BLaER1 (cell line): ENCODE measurements around the gene USP6NL.

Source experiments
- H3K27ac ChIP-seq: shearing (Covaris generic); formaldehyde crosslinking; 2 replicates; pipeline ENCODE4 v1.8.1; 2022
- H3K27me3 ChIP-seq: shearing (Covaris generic); formaldehyde crosslinking; 2 replicates; pipeline ENCODE4 v1.8.1; 2022
- H3K36me3 ChIP-seq: shearing (Covaris generic); formaldehyde crosslinking; 2 replicates; pipeline ENCODE4 v1.8.1; 2022
- H3K4me1 ChIP-seq: shearing (Covaris generic); formaldehyde crosslinking; 2 replicates; pipeline ENCODE4 v1.8.1; 2022
- H3K4me2 ChIP-seq: shearing (Covaris generic); formaldehyde crosslinking; 2 replicates; pipeline ENCODE4 v1.8.1; 2022
- H3K4me3 ChIP-seq: shearing (Covaris generic); formaldehyde crosslinking; 2 replicates; pipeline ENCODE4 v1.8.1; 2022
- H3K9ac ChIP-seq: shearing (Covaris generic); formaldehyde crosslinking; 2 replicates; pipeline ENCODE4 v1.8.1; 2022
- H3K9me3 ChIP-seq: shearing (Covaris generic); formaldehyde crosslinking; 2 replicates; pipeline ENCODE4 v1.8.1; 2022
- H4K20me1 ChIP-seq: shearing (Covaris generic); formaldehyde crosslinking; 2 replicates; pipeline ENCODE4 v1.8.1; 2022
- Cebpa-rat ChIP-seq: shearing (Covaris generic); IDR thresholded peaks from 2 replicates; pipeline ENCODE4 v1.8.1; 2022

USP6NL gene

DNA sequence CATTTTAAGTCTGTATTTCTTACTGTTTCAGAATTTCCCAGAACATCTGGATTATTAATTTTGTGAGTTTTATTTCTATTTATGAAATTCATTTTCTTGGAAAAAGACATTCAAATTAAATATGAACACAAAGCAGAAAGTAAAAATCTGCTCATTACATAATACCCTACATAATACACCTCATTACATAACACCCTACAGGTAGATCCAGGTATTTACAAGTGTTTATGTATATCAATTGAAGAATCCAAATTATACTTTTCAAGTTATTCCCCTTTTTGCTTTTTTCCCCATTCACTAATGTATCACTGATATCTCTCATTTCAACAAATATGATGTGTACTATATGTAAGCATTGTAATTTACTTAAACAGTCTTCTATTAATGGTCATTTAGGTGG is 129.1 kb downstream of the USP6NL start:
- no peak overlapping the region for H3K4me3 ChIP-seq
- H3K36me3 ChIP-seq = peaks cover 57% of the 10 kb centered on the region
- H3K4me2 ChIP-seq = no peak overlapping the region
- no peaks in the 10 kb centered on the region for H4K20me1 ChIP-seq
- no peaks in the 10 kb centered on the region for H3K4me1 ChIP-seq
- no peak overlapping the region for H3K27ac ChIP-seq
- H3K9ac ChIP-seq = no peak overlapping the region
- H3K9me3 ChIP-seq = no peaks in the 10 kb centered on the region
- H3K27me3 ChIP-seq = no peaks in the 10 kb centered on the region
- TF ChIP-seq Cebpa-rat = no peak

DNA sequence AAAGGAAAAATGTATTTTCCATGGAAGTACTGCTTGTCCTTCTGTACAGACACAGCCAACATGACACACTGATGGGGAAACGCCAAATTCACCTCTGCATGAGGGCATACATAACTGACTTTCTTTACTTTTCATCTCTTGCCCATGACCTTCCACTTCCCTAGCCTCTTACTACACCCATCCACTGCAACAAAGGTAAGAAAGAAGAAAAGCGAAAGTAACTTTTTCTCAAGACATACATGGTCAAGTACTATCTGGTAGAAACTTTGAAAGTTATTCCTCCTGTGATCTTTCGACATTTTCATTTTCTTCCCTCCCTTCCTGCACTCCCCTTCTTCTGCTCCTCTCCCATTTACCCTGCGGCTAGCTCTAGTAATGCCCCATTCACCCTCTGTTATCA is 130.8 kb downstream of the USP6NL start:
- H3K36me3 ChIP-seq = peaks cover 66% of the 10 kb centered on the region
- no peaks in the 10 kb centered on the region for H3K4me1 ChIP-seq
- H3K27me3 ChIP-seq = no peaks in the 10 kb centered on the region
- no peak overlapping the region for H3K4me3 ChIP-seq
- TF ChIP-seq Cebpa-rat = no peak
- no peak overlapping the region for H3K9ac ChIP-seq
- no peaks in the 10 kb centered on the region for H3K9me3 ChIP-seq
- no peak overlapping the region for H3K4me2 ChIP-seq
- no peak overlapping the region for H3K27ac ChIP-seq
- no peaks in the 10 kb centered on the region for H4K20me1 ChIP-seq

DNA sequence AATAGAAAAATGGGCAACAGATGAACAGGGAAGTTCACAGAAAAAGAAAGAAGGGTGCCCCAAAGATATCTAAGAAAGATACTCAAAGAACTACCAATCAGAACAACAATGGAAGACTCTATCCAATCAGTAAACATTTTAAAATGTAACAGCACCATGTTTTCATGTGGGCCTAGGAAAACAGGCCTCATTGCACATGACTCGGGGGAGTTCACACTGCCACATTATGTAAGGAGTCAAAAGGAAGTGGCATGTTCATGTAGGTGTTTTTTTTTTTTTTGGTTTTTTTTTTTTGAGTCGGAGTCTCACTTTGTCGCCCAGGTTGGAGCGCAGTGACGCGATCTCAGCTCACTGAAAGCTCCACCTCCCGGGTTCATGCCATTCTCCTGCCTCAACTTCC is 132.2 kb downstream of the USP6NL start:
- H3K27ac ChIP-seq = no peak overlapping the region
- H3K4me3 ChIP-seq = no peak overlapping the region
- H3K4me2 ChIP-seq = no peak overlapping the region
- no peaks in the 10 kb centered on the region for H3K9me3 ChIP-seq
- H3K36me3 ChIP-seq = peaks cover 61% of the 10 kb centered on the region
- no peak for TF ChIP-seq Cebpa-rat
- no peaks in the 10 kb centered on the region for H4K20me1 ChIP-seq
- H3K27me3 ChIP-seq = no peaks in the 10 kb centered on the region
- no peak overlapping the region for H3K9ac ChIP-seq
- no peaks in the 10 kb centered on the region for H3K4me1 ChIP-seq

DNA sequence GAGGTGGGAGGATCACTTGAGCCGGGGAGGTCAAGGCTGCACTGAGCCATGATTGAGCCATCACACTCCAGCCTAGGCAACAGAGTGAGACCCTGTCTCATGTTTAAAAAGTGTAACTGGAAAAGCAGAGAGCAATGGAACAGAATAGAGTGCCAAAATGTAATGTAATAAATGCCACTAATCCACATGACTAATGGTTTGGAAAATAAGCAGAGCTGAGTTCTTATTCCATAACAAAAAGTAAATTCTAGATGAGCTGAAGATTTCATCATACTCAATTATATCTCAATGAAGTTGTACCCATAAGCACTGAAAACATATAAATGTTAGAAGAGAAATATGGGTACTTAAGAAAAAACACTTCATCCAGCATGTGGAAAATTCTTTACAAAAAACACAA is 132.6 kb downstream of the USP6NL start:
- no peaks in the 10 kb centered on the region for H3K27me3 ChIP-seq
- peaks cover 57% of the 10 kb centered on the region for H3K36me3 ChIP-seq
- no peak for TF ChIP-seq Cebpa-rat
- no peak overlapping the region for H3K9ac ChIP-seq
- H3K4me3 ChIP-seq = no peak overlapping the region
- H3K4me2 ChIP-seq = no peak overlapping the region
- no peaks in the 10 kb centered on the region for H3K9me3 ChIP-seq
- H3K27ac ChIP-seq = no peak overlapping the region
- H4K20me1 ChIP-seq = no peaks in the 10 kb centered on the region
- H3K4me1 ChIP-seq = no peaks in the 10 kb centered on the region

DNA sequence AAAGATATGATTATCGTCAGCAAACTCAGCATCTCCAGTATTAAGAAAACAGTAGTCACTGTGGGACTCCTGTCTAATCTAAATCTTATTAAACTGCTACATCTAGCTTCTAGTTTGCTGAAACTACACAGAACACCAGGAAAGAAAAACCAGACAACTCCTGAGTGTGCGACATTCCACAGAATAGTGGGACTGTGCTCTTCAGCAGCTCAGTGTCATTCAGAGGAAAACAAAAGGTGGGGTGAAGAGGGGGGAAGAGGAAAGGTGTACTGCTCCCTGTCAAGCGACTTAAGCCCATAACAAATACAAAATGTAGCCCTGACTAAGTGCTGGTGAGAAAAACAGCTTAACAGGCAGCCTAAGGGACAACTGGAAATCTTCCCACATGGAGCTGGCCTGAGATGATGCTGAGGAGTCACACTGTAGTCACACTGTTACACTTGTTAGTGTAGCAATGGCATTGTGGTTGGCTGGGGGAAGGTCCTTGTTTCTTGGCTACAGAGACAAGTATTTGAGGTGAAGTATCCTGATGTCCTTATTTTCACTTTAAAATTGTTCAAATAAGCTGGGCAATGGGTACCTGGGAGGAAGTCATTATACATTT is 135.5 kb downstream of the USP6NL start:
- no peak overlapping the region for H3K4me2 ChIP-seq
- H3K27me3 ChIP-seq = no peaks in the 10 kb centered on the region
- H3K9ac ChIP-seq = no peak overlapping the region
- H4K20me1 ChIP-seq = no peaks in the 10 kb centered on the region
- no peaks in the 10 kb centered on the region for H3K9me3 ChIP-seq
- peaks cover 50% of the 10 kb centered on the region for H3K36me3 ChIP-seq
- no peaks in the 10 kb centered on the region for H3K4me1 ChIP-seq
- no peak for TF ChIP-seq Cebpa-rat
- no peak overlapping the region for H3K27ac ChIP-seq
- H3K4me3 ChIP-seq = no peak overlapping the region

DNA sequence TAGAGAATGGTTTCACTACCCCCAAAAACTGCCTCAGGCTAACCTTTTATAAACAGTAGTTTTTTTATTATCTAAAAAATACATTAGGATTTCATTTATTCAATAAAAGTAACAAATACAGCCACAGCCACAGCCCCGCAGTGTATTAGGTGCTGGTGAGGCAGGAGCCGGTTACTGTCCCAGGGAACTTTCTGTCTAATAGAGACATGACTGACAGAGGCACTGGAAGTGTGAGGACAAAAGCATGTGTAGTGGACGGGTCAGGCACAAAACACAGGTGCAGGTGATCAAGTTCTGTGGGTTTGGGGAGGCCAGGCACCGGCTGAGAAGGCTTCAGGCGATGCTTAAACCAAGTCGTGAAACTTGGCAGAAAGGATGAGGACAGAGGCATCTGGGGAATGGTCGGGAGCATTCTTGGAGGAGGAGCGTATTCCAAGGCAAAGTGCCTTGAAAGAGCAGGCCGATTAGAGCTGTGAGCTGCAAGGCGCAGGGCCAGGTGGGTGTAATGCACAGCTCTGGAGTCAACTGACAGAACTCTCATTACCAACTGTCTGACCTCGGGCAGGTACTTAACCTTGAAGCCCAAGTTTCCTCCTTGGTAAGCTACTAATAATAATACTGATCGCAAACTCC is 138.2 kb downstream of the USP6NL start:
- H3K27me3 ChIP-seq = no peaks in the 10 kb centered on the region
- H3K9me3 ChIP-seq = no peaks in the 10 kb centered on the region
- no peaks in the 10 kb centered on the region for H3K4me1 ChIP-seq
- peaks cover 48% of the 10 kb centered on the region for H3K36me3 ChIP-seq
- H4K20me1 ChIP-seq = no peaks in the 10 kb centered on the region
- TF ChIP-seq Cebpa-rat = no peak
- H3K27ac ChIP-seq = no peak overlapping the region
- H3K4me3 ChIP-seq = no peak overlapping the region
- H3K9ac ChIP-seq = no peak overlapping the region
- no peak overlapping the region for H3K4me2 ChIP-seq

DNA sequence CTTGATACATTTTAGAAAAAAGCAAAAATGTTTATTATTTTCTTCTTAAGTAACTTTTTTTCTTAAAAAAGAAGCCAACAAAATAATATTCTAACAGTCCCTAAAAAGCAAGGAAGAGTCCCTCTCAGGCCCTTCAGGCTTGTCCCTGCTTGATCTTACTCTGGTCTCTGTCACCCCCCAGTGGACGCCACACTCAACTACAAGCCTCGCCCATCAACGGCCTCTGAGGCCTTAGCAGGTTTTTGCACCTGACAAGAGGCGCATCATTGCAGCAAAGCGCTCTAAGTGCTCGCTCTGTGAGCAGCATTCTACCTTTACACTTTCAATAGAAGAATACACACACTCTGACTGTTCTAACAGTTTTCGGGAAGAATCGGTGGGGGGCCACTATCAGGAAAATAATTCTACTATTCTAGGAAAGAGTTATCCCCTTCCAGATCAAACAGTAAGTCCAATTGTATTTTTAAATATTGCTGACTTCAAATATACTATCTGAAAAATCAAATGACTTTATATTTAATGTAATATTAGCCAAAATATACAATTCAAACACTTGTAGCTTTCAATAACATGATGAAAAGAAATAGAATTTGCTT is 139.2 kb downstream of the USP6NL start:
- Histone ChIP-seq H3K27me3 (no peaks in the 10 kb centered on the region), H3K9me3 (no peaks in the 10 kb centered on the region), H3K36me3 (peaks cover 47% of the 10 kb centered on the region), H3K27ac (no peak overlapping the region), H3K9ac (no peak overlapping the region), H3K4me1 (no peaks in the 10 kb centered on the region), H3K4me3 (no peak overlapping the region), H4K20me1 (no peaks in the 10 kb centered on the region), H3K4me2 (no peak overlapping the region)
- TF ChIP-seq Cebpa-rat = no peak

DNA sequence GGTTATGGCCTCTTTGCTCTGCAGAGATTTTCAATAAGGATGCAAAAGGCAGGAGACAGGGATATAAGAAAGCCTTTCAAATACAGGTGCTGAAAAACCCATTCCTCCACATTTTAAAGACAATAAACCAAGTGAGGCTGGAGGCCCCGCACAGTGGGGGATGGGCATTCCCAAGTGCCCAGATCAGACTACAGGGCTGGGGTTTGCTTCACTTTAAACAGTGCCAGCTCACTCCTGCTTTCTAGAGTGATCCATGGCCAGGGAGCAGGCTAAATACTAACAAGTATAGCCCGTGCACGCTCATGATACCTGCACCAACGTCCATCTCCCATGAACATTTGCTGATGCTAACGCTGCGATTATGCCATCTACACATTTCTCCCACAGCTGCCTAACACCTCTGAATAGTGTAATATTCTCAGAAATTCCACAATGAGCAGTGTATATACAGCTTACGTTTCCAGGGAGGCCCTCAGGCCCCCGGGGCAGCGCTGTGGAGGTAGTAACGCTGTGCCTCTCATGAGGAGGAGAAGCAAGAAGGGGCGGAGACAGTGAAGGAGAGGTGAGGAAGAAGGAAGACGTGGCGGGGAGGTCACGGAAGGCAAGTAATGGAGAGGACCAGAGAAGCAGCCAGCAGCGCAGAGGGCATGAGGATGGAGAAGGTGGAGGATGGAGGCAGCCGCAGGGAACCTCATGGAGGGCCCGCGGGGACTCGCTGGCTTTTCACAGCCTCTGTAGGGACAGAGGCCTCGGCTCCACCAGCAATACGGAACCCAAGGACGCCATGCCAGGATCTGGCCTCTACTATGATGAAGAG is 141.7 kb downstream of the USP6NL start:
- Histone ChIP-seq H3K27ac (no peak overlapping the region), H3K4me1 (no peaks in the 10 kb centered on the region), H3K36me3 (peaks cover 57% of the 10 kb centered on the region), H3K4me2 (no peak overlapping the region), H3K4me3 (no peak overlapping the region), H3K9me3 (no peaks in the 10 kb centered on the region), H3K27me3 (no peaks in the 10 kb centered on the region), H3K9ac (no peak overlapping the region), H4K20me1 (no peaks in the 10 kb centered on the region; the same call in 1 of the 2 replicates)
- TF ChIP-seq Cebpa-rat = no peak

DNA sequence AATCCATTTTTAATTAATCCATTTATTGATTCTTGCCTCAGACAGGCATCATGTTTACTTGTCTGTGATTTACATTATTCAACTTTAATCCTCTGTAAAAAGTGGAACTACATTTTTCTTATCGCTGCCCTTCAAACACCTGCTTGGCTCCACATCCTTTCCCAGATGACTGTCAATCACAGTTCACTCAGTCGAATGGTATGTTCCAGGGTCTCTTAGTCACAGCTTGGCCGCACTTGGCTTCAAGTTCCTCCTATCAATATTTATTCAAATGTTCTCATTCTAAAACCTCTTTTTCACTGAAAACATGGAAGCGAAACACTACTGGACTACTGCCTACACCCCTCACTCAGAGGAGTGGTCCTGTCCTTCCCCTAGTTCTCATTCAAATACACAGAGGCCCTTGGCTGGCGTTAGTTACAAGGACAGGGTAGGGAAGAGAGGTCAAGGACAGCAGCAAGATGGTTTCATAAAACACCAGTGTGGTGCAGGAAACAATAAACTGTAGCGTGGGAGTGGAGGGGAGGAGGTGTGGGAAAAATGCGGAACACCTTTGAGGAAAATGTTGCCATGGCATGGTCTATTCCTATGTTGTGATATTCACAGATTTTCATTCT is 143.2 kb downstream of the USP6NL start:
- no peaks in the 10 kb centered on the region; the same call in 1 of the 2 replicates for H4K20me1 ChIP-seq
- no peaks in the 10 kb centered on the region for H3K4me1 ChIP-seq
- H3K27ac ChIP-seq = no peak overlapping the region
- H3K27me3 ChIP-seq = no peaks in the 10 kb centered on the region
- H3K36me3 ChIP-seq = peaks cover 65% of the 10 kb centered on the region
- H3K9ac ChIP-seq = no peak overlapping the region
- no peak for TF ChIP-seq Cebpa-rat
- no peak overlapping the region for H3K4me2 ChIP-seq
- H3K9me3 ChIP-seq = no peaks in the 10 kb centered on the region
- no peak overlapping the region for H3K4me3 ChIP-seq

DNA sequence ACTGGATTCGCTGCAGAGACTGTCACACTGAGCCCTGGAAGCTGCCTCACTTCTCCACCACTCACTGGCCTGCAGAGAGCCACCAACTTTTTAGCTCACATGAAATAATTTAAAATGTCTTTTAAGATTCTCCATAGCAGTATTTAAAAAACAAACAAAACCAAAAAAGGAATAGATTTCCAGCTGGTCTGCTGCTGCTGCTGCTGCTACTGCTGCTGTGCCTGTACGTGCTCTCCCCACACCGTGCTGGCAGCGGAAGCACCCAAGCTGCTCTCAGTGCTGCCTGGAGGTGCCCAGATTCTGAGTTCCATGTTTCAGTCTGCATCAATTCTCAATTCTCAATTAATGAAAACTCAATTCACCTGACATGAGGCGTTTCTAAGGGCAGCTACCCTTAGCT is 146.0 kb downstream of the USP6NL start:
- Histone ChIP-seq H3K4me2 (no peak overlapping the region), H3K9me3 (no peaks in the 10 kb centered on the region), H4K20me1 (no peaks in the 10 kb centered on the region; the same call in 1 of the 2 replicates), H3K9ac (no peak overlapping the region), H3K4me1 (no peaks in the 10 kb centered on the region), H3K27ac (no peak overlapping the region), H3K27me3 (no peaks in the 10 kb centered on the region), H3K36me3 (peaks cover 80% of the 10 kb centered on the region), H3K4me3 (no peak overlapping the region)
- no peak for TF ChIP-seq Cebpa-rat
